ENCODE results near the gene PPP1R13B. TPM values are rescaled to one million over a fixed set of nuclear protein-coding genes. Genes with fewer than 3 reads are reported as not detected.

Gene PPP1R13B
- total and polyA plus RNA-seq, 4 donors, result 2.3 to 44.0 (median 15.8) TPM

DNA sequence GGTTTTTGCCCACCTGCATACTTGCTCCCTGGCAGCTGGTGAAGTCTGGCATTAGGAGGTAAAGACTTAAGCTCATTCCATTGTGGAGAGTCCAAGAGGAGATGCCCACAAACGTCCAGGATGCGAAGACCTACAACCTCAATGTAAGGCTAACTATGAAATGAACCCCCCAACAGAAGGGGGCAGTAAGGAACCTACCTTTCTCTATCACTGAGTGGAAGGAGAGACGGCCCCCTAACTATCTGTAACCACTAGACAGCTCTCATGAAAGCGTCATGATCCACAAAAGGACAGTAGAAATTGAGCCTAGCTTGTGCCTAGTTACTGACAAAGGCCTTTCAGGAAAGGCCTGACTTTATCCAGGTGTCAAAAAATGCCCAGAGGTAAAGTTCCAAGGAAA is 76.5 kb downstream of the PPP1R13B start:
- intact Hi-C loops (cut with DNase I), result no loop called here
- no peak overlapping the region for H3K4me3 ChIP-seq (ENCODE audit: low read length in 2 of 2)
- whole genome bisulfite sequencing, 2 donors, result 80 to 83% methylated on average over 4 of the region's 4 CpGs
- no peaks in the 10 kb centered on the region for H3K9me3 ChIP-seq (ENCODE audit: control insufficient read depth, low read length)
- DNase-seq (no peak), ATAC-seq (ENCODE audit: low FRiP score) (no peak)
- no peaks in the 10 kb centered on the region for H3K4me1 ChIP-seq (ENCODE audit: control insufficient read depth in 1 of 2, insufficient read depth in 2 of 2, low read length in 2 of 2)
- H3K27me3 ChIP-seq (ENCODE audit: control insufficient read depth in 1 of 2, insufficient read depth in 2 of 2, low read length in 1 of 2), result no peaks in the 10 kb centered on the region
- no peak overlapping the region for H3K27ac ChIP-seq (ENCODE audit: low read depth in 1 of 2, low read length in 2 of 2)
- peaks cover 0 to 2% of the 10 kb centered on the region in 2 donors for H3K36me3 ChIP-seq (ENCODE audit: control insufficient read depth in 1 of 2, insufficient read depth in 2 of 2, low read length in 1 of 2)

DNA sequence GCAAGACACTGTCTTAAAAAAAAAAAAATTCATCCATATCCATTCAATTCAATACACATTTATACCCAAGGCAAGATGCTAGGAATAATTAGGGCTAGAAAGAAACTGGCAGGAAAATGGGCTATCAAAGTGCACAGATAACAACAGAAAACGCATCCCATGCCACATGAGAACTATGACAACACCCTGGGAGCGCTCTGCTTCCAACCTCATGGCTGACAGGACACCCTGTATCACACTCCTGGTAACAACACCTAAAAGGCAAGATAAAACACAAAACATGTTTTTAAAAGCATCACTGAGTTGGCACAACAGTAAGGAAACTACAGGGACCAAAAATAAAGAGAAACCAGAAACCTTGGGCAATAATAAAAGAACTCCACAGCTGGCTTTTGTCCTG is 76.9 kb downstream of the PPP1R13B start:
- no peak for DNase-seq
- WGBS, 2 donors, result 90 to 93% methylated on average over 2 of the region's 2 CpGs
- intact Hi-C loops (cut with DNase I), result no loop called here

DNA sequence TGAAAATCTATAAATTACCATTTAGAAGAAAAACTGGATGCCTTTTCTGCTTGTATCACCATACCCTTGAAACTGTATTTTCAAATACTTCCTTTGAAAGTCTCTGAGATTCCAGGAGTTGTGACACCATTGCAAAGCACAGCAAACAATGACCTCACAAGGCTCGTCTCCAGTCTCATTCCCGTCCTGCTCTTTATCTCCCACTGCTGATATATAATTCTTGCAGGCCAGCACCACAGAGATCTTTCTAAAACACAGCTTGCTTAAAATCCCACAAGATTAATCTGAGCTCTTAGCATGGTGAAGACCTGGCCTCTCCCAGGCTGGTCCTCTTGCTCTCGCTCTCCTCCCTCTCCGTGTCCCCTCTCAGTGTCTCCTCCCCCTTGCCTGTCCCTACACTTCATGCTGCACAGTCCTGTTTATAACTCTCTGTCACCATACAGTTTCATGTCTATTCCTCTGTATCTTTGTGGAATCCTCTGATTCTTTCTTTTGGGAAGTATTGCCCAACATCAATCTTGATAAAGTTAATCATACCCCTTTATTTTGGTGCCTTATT is 80.0 kb downstream of the PPP1R13B start:
- 80 to 84% methylated on average over 4 of the region's 4 CpGs for WGBS, 2 donors
- Histone ChIP-seq H3K27me3 (ENCODE audit: control insufficient read depth in 1 of 2, insufficient read depth in 2 of 2, low read length in 1 of 2) (no peaks in the 10 kb centered on the region), H3K27ac (ENCODE audit: low read depth in 1 of 2, low read length in 2 of 2) (no peak overlapping the region), H3K4me3 (ENCODE audit: low read length in 2 of 2) (no peak overlapping the region), H3K9me3 (ENCODE audit: control insufficient read depth, low read length) (no peaks in the 10 kb centered on the region), H3K4me1 (ENCODE audit: control insufficient read depth in 1 of 2, insufficient read depth in 2 of 2, low read length in 2 of 2) (no peaks in the 10 kb centered on the region), H3K36me3 (ENCODE audit: control insufficient read depth in 1 of 2, insufficient read depth in 2 of 2, low read length in 1 of 2) (no peaks in the 10 kb centered on the region)
- DNase-seq (no peak), ATAC-seq (ENCODE audit: low FRiP score) (no peak)
- intact Hi-C loops (cut with DNase I), result no loop called here

More for the DNA sequence above, 76.9 kb downstream of the PPP1R13B start:
- H3K27me3 ChIP-seq (ENCODE audit: control insufficient read depth in 1 of 2, insufficient read depth in 2 of 2, low read length in 1 of 2), result no peaks in the 10 kb centered on the region
- peaks cover 0 to 2% of the 10 kb centered on the region in 2 donors for H3K36me3 ChIP-seq (ENCODE audit: control insufficient read depth in 1 of 2, insufficient read depth in 2 of 2, low read length in 1 of 2)
- no peak for ATAC-seq (ENCODE audit: low FRiP score)
- no peak overlapping the region for H3K4me3 ChIP-seq (ENCODE audit: low read length in 2 of 2)
- no peaks in the 10 kb centered on the region for H3K4me1 ChIP-seq (ENCODE audit: control insufficient read depth in 1 of 2, insufficient read depth in 2 of 2, low read length in 2 of 2)
- H3K9me3 ChIP-seq (ENCODE audit: control insufficient read depth, low read length), result no peaks in the 10 kb centered on the region
- no peak overlapping the region for H3K27ac ChIP-seq (ENCODE audit: low read depth in 1 of 2, low read length in 2 of 2)

DNA sequence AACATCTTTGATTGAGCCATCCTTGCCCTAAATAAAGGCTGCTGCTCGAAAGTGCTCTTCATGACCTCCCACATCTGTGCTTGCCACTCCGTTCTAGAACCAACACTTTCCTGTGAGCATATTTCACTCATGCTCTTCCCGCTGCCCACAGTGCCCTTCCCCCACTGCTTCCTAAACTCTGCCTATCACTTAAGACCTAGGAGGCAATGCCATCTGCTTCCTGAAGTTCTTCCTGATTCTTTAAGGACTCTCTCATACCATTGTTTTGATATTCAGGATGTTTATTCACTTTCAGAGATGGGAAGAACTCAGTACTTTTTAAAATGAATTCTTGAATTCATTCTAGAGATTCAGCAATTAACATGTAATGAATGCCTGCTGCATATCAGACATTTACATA is 81.8 kb downstream of the PPP1R13B start:
- Histone ChIP-seq H3K4me1 (ENCODE audit: control insufficient read depth in 1 of 2, insufficient read depth in 2 of 2, low read length in 2 of 2) (no peaks in the 10 kb centered on the region), H3K27me3 (ENCODE audit: control insufficient read depth in 1 of 2, insufficient read depth in 2 of 2, low read length in 1 of 2) (no peaks in the 10 kb centered on the region), H3K9me3 (ENCODE audit: control insufficient read depth, low read length) (no peaks in the 10 kb centered on the region), H3K36me3 (ENCODE audit: control insufficient read depth in 1 of 2, insufficient read depth in 2 of 2, low read length in 1 of 2) (no peaks in the 10 kb centered on the region), H3K27ac (ENCODE audit: low read depth in 1 of 2, low read length in 2 of 2) (no peak overlapping the region), H3K4me3 (ENCODE audit: low read length in 2 of 2) (no peak overlapping the region)
- 92% methylated on average over 3 of the region's 3 CpGs for WGBS, 2 donors
- intact Hi-C loops (cut with DNase I), result no loop called here
- DNase-seq (no peak), ATAC-seq (ENCODE audit: low FRiP score) (no peak)

DNA sequence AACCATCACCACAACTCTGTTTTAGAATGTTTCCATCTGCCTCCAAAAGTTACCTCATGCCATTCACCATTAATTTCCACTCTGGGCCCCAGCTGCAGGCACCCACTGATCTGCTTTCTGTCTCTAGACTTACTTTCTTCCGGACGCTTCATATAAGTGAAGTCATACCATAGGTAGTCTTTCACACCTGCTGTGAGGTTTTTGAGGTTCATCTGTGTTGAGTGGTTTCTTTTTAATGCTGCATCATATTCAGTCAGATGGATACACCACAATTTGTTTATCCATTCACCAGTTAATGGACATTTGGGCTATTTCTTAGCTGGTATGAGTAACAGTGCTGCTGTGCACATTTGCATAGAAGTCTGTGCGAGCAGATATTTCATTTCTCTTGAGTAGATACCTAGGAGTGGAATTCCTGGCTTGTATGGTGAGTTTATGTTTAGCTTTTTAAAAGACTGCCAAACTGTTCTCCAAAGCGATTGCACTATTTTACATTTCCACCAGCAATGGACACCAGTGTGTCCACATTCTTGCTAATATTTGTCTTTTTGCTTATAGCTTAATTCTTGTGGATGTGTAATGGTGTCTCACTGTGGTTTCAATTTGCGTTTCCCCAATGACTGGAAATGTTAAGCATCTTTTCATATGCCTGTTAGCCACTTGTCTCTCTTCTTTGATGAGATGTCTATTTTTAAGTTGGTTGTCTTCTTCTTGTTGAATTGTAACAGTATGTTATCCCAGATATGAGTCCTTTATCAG is 83.5 kb downstream of the PPP1R13B start:
- Histone ChIP-seq H3K36me3 (ENCODE audit: control insufficient read depth in 1 of 2, insufficient read depth in 2 of 2, low read length in 1 of 2) (no peaks in the 10 kb centered on the region), H3K27me3 (ENCODE audit: control insufficient read depth in 1 of 2, insufficient read depth in 2 of 2, low read length in 1 of 2) (no peaks in the 10 kb centered on the region), H3K4me1 (ENCODE audit: control insufficient read depth in 1 of 2, insufficient read depth in 2 of 2, low read length in 2 of 2) (no peaks in the 10 kb centered on the region), H3K4me3 (ENCODE audit: low read length in 2 of 2) (no peak overlapping the region), H3K27ac (ENCODE audit: low read depth in 1 of 2, low read length in 2 of 2) (no peak overlapping the region), H3K9me3 (ENCODE audit: control insufficient read depth, low read length) (no peaks in the 10 kb centered on the region)
- DNase-seq (no peak), ATAC-seq (ENCODE audit: low FRiP score) (no peak)
- intact Hi-C loops (cut with DNase I), result no loop called here
- 96% methylated on average over 5 of the region's 5 CpGs for WGBS, 2 donors

DNA sequence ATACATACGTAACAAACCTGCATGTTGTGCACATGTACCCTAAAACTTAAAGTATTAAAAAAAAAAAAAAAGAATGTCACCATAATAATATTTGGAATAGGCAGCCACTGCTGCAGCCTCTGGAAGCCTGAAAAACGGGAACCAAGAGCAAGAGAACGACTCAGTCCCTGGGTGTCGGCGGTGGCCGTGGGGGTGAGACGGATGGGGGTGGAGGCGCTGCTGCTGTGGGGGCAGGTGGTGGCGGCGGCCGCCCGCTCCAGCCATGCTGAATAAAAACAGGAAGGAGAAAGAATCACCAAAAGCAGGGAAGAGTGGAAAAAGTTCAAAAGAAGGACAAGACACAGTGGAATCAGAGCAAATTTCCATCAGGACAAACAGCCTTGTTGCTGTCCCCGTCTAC is 84.8 kb downstream of the PPP1R13B start:
- H3K4me1 ChIP-seq (ENCODE audit: control insufficient read depth in 1 of 2, insufficient read depth in 2 of 2, low read length in 2 of 2), result no peaks in the 10 kb centered on the region

DNA sequence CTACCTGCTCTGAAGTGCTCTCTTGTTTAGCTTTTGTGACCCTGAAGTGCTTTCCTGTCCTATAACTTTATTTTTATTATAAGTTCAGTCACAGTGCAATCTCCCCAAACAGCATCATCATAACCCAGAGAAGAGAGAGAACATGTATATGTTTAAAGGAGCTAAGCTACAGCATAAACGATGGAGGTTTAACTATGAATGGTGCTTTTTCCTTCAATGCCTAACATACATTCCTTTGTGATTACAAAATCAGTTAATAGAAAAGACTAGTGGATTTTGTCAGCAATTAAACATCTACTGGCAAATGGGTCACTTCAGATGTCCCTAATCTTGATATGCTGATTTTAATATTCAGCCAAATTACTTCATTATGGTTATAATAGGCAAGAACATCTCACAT is 85.3 kb downstream of the PPP1R13B start:
- Histone ChIP-seq H3K36me3 (ENCODE audit: control insufficient read depth in 1 of 2, insufficient read depth in 2 of 2, low read length in 1 of 2) (no peaks in the 10 kb centered on the region), H3K4me1 (ENCODE audit: control insufficient read depth in 1 of 2, insufficient read depth in 2 of 2, low read length in 2 of 2) (no peaks in the 10 kb centered on the region), H3K27me3 (ENCODE audit: control insufficient read depth in 1 of 2, insufficient read depth in 2 of 2, low read length in 1 of 2) (no peaks in the 10 kb centered on the region), H3K9me3 (ENCODE audit: control insufficient read depth, low read length) (no peaks in the 10 kb centered on the region), H3K4me3 (ENCODE audit: low read length in 2 of 2) (no peak overlapping the region), H3K27ac (ENCODE audit: low read depth in 1 of 2, low read length in 2 of 2) (no peak overlapping the region)
- DNase-seq, result no peak
- no peak for ATAC-seq (ENCODE audit: low FRiP score)
- WGBS, 2 donors, result 14 to 23% methylated on average over 1 of the region's 1 CpG
- intact Hi-C loops (cut with DNase I), result no loop called here

More for the DNA sequence above, 84.8 kb downstream of the PPP1R13B start:
- no peak for ATAC-seq (ENCODE audit: low FRiP score)
- H3K27ac ChIP-seq (ENCODE audit: low read depth in 1 of 2, low read length in 2 of 2), result no peak overlapping the region
- no peak for DNase-seq
- 84 to 86% methylated on average over 13 of the region's 13 CpGs for WGBS, 2 donors
- H3K36me3 ChIP-seq (ENCODE audit: control insufficient read depth in 1 of 2, insufficient read depth in 2 of 2, low read length in 1 of 2), result no peaks in the 10 kb centered on the region
- no peaks in the 10 kb centered on the region for H3K27me3 ChIP-seq (ENCODE audit: control insufficient read depth in 1 of 2, insufficient read depth in 2 of 2, low read length in 1 of 2)
- no peak overlapping the region for H3K4me3 ChIP-seq (ENCODE audit: low read length in 2 of 2)
- no peaks in the 10 kb centered on the region for H3K9me3 ChIP-seq (ENCODE audit: control insufficient read depth, low read length)
- intact Hi-C loops (cut with DNase I), result no loop called here

DNA sequence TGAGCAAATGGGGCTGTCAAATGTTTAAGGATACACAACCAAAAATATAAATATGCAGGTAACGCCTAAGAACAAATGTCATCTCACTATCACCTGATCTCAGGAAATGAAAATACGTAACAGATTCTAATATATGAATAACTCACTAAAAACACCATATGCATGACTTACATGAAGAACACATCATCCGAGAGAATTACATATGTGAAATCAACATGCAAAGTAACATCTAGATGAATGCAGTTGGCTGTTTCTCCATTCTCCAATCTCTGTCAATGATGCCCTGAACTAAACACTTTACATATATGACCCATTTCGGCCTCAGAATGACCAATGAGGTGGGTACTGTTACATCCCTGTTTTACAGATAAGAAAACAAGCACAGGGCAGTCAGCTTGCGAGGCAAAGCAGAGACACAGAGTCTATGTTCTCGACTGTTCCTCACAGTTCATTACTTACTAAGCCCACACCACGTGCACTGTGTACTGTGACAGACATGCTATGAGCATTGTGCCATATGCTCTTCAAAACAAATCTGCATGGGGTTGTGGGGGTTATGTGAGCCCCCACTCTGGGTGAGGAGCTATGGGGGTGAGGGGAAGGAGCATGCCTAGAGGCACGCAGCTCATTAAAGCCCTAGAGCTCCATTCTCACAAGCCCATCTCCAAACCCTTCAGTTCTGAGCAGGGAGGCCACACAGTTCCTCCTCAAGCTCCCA is 89.2 kb downstream of the PPP1R13B start:
- no peak for DNase-seq

DNA sequence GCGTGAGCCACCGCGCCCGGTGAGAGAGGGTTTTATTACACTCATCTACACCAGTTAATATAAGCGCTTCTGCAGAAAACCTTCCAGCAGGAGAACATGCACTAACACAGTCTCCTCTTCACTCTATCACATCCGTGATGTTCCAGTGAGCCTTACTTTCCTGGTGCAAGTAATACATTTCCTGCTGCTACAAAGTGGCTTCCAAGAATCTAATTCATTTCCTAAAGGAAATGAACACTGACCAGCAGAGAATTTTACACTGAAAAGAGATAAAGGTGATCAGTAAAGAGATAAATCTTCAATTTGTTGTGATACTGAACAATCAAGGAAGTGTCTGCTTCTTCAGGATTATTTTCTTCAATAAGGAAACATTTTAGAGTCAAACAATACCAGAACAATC is 92.3 kb downstream of the PPP1R13B start:
- no peaks in the 10 kb centered on the region for H3K27me3 ChIP-seq (ENCODE audit: control insufficient read depth in 1 of 2, insufficient read depth in 2 of 2, low read length in 1 of 2)
- H3K27ac ChIP-seq (ENCODE audit: low read depth in 1 of 2, low read length in 2 of 2), result no peak overlapping the region
- H3K36me3 ChIP-seq (ENCODE audit: control insufficient read depth in 1 of 2, insufficient read depth in 2 of 2, low read length in 1 of 2), result no peaks in the 10 kb centered on the region
- ATAC-seq (ENCODE audit: low FRiP score) (no peak), DNase-seq (no peak)
- no peaks in the 10 kb centered on the region for H3K9me3 ChIP-seq (ENCODE audit: control insufficient read depth, low read length)
- intact Hi-C loops (cut with DNase I), result no loop called here
- no peak overlapping the region for H3K4me3 ChIP-seq (ENCODE audit: low read length in 2 of 2)
- no peaks in the 10 kb centered on the region for H3K4me1 ChIP-seq (ENCODE audit: control insufficient read depth in 1 of 2, insufficient read depth in 2 of 2, low read length in 2 of 2)
- WGBS, 2 donors, result 86 to 91% methylated on average over 6 of the region's 6 CpGs

More for the DNA sequence above, 89.2 kb downstream of the PPP1R13B start:
- intact Hi-C loops (cut with DNase I), result no loop called here
- 94 to 96% methylated on average over 8 of the region's 8 CpGs for WGBS, 2 donors
- H3K4me1 ChIP-seq (ENCODE audit: control insufficient read depth in 1 of 2, insufficient read depth in 2 of 2, low read length in 2 of 2), result no peaks in the 10 kb centered on the region
- no peaks in the 10 kb centered on the region for H3K9me3 ChIP-seq (ENCODE audit: control insufficient read depth, low read length)
- ATAC-seq (ENCODE audit: low FRiP score), result no peak
- no peaks in the 10 kb centered on the region for H3K36me3 ChIP-seq (ENCODE audit: control insufficient read depth in 1 of 2, insufficient read depth in 2 of 2, low read length in 1 of 2)
- no peaks in the 10 kb centered on the region for H3K27me3 ChIP-seq (ENCODE audit: control insufficient read depth in 1 of 2, insufficient read depth in 2 of 2, low read length in 1 of 2)
- H3K4me3 ChIP-seq (ENCODE audit: low read length in 2 of 2), result no peak overlapping the region
- no peak overlapping the region for H3K27ac ChIP-seq (ENCODE audit: low read depth in 1 of 2, low read length in 2 of 2)
